ENCODE results near the gene DHRS13. TPM values are rescaled to one million over a fixed set of nuclear protein-coding genes. Genes with fewer than 3 reads are reported as not detected.

Gene DHRS13
- total RNA-seq, 1 experiment from 2014 or later: 28.5 TPM

DNA sequence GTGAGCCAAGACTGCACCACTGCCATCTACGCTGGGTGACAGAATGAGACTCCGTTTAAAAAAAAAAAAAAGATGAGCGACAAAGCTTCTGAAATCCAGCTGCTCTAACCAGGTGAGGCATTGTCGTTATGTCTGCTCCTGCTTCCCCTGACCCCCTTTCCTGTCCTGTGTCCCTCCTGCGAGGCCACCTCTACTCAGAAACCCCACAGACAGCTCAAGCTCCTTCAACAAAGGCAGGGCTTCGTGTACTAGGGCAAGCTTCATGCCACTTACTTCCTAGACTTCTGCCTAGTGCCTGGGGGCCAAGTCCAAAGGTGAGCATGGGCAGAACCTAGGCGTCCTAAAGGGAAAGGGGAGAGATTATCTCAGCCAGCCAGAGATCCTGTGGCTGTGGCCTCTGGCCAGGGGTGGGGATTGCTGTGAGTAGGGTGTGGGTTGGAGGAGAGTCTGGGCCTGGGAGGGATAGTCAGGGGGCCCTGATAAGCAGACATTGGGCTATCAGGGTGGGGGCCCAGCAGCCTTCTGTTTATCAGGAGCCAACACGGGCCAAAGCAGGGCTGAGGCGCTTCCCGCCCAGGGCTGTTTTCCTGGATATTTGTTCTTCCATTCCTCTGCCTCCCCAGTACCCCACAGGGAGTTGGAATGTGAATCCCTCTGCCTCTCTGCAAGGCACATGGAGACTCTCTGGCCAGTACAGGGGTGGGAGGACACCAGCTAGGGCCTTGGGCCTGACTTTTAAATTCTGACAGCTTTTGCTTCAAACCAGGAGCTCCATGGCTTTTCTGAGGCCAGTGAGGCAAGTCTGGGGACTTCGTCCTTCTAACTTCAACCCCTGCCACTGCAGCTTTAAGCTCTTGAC is 37.7 kb downstream of the DHRS13 start:
- Mint-ChIP-seq H3K4me3 (no peak overlapping the region), H3K4me1 (peaks cover 17% of the 10 kb centered on the region), H3K9me3 (no peaks in the 10 kb centered on the region), H3K27ac (peak overlapping the region; percentile 65; the same call in 1 of the 2 replicates), H3K36me3 (peaks cover 5% of the 10 kb centered on the region), H3K27me3 (ENCODE audit: low read depth) (peaks cover 5% of the 10 kb centered on the region; the same call in 1 of the 2 replicates)
- ChIA-PET CTCF (interaction anchor here (0.8 to 7.0 kb wide), 4 partner anchors 14 to 138 kb away, joined by 3 to 41 read pairs (median 3); no protein-coding TSS in a partner anchor), POLR2A (no interaction called here)
- DNase-seq (ENCODE audit: low spot score) (no peak), ATAC-seq (no peak; the same call in 1 of the 2 replicates)
- TF ChIP-seq MAX (CRISPR knock-in tag; IDR thresholded peaks at IDR 0.05) (no peak), NR2C2 (CRISPR knock-in tag; IDR thresholded peaks at IDR 0.05) (no peak), JAZF1 (CRISPR knock-in tag; IDR thresholded peaks at IDR 0.05) (no peak), TP53 (CRISPR knock-in tag; IDR thresholded peaks at IDR 0.05) (no peak), USF1 (CRISPR knock-in tag; IDR thresholded peaks at IDR 0.05) (no peak), ZNF138 (CRISPR knock-in tag; conservative IDR thresholded peaks at IDR 0.05) (no peak)
- TF ChIP-seq, protein P1, sequence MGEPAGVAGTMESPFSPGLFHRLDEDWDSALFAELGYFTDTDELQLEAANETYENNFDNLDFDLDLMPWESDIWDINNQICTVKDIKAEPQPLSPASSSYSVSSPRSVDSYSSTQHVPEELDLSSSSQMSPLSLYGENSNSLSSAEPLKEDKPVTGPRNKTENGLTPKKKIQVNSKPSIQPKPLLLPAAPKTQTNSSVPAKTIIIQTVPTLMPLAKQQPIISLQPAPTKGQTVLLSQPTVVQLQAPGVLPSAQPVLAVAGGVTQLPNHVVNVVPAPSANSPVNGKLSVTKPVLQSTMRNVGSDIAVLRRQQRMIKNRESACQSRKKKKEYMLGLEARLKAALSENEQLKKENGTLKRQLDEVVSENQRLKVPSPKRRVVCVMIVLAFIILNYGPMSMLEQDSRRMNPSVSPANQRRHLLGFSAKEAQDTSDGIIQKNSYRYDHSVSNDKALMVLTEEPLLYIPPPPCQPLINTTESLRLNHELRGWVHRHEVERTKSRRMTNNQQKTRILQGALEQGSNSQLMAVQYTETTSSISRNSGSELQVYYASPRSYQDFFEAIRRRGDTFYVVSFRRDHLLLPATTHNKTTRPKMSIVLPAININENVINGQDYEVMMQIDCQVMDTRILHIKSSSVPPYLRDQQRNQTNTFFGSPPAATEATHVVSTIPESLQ (CRISPR knock-in tag; IDR thresholded peaks at IDR 0.05): no peak
- TF ChIP-seq, protein P2, sequence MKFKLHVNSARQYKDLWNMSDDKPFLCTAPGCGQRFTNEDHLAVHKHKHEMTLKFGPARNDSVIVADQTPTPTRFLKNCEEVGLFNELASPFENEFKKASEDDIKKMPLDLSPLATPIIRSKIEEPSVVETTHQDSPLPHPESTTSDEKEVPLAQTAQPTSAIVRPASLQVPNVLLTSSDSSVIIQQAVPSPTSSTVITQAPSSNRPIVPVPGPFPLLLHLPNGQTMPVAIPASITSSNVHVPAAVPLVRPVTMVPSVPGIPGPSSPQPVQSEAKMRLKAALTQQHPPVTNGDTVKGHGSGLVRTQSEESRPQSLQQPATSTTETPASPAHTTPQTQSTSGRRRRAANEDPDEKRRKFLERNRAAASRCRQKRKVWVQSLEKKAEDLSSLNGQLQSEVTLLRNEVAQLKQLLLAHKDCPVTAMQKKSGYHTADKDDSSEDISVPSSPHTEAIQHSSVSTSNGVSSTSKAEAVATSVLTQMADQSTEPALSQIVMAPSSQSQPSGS (CRISPR knock-in tag; IDR thresholded peaks at IDR 0.05; ENCODE audit: borderline replicate concordance, low read depth): no peak

DNA sequence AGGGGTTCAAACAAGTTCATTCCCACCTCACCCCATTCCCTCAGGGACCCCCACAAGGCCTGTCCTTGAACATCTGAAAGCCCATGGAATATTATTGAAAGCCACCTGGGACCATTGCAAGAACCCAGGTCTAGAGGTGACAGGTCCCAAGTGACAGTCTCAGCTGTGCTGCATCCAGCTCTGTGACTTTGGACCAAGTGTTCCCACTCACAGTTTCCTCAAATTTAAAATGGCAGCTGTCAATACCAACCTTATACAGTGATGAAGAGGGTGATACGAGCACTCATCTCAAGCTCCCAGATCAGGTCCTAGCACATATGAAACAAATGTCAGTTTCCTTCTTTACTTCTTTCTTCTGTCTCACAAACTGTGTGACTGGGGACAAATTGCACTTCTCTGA is 38.9 kb downstream of the DHRS13 start:
- peaks cover 17% of the 10 kb centered on the region for H3K4me1 Mint-ChIP-seq
- no peaks in the 10 kb centered on the region for H3K9me3 Mint-ChIP-seq
- no peak overlapping the region for H3K4me3 Mint-ChIP-seq
- peaks cover 5% of the 10 kb centered on the region; the same call in 1 of the 2 replicates for H3K27me3 Mint-ChIP-seq (ENCODE audit: low read depth)
- CTCF ChIA-PET: interaction anchor here (0.5 to 7.0 kb wide), 3 partner anchors 15 to 99 kb away, joined by 3 to 41 read pairs (median 3); no protein-coding TSS in a partner anchor
- no peak overlapping the region for H3K27ac Mint-ChIP-seq
- no peak for TF ChIP-seq ERG (CRISPR knock-in tag; IDR thresholded peaks at IDR 0.05)
- no peak for TF ChIP-seq FOXK1 (CRISPR knock-in tag; IDR thresholded peaks at IDR 0.05)
- TF ChIP-seq NFYB (CRISPR knock-in tag; conservative IDR thresholded peaks at IDR 0.05; ENCODE audit: low read depth): no peak
- TF ChIP-seq JAZF1 (CRISPR knock-in tag; IDR thresholded peaks at IDR 0.05): no peak
- no peak for TF ChIP-seq ESRRA (CRISPR knock-in tag; IDR thresholded peaks at IDR 0.05; ENCODE audit: borderline replicate concordance)
- TF ChIP-seq ELF4 (CRISPR knock-in tag; IDR thresholded peaks at IDR 0.05; ENCODE audit: low read depth): no peak
- TF ChIP-seq FOXP1 (CRISPR knock-in tag; IDR thresholded peaks at IDR 0.05; ENCODE audit: borderline replicate concordance): no peak
- no peak for TF ChIP-seq ZNF263 (CRISPR knock-in tag; IDR thresholded peaks at IDR 0.05; ENCODE audit: low read depth)
- no peak for TF ChIP-seq USF2 (CRISPR knock-in tag; IDR thresholded peaks at IDR 0.05)
- no peak for TF ChIP-seq ZBTB43 (CRISPR knock-in tag; IDR thresholded peaks at IDR 0.05)
- no peak for TF ChIP-seq CREB1 (CRISPR knock-in tag; IDR thresholded peaks at IDR 0.05)
- peaks cover 10% of the 10 kb centered on the region for H3K36me3 Mint-ChIP-seq
- ATAC-seq (no peak), DNase-seq (ENCODE audit: low spot score) (no peak)
- POLR2A ChIA-PET: interaction anchor here (0.8 kb wide), 1 partner anchor 137 kb away, joined by 4 read pairs; no protein-coding TSS in a partner anchor
